GM04503 (cell line): ENCODE measurements around the gene VPS54.

Source experiments
- DNase-seq: peaks from one replicate; pipeline ENCODE4 v3.0.0-alpha.2; 2012; ENCODE audit warnings: low read depth

VPS54 gene

GRCh38 chr2:63898839-63899238 lies 120.4 kb downstream of the VPS54 start:
- DNase-seq = no peak

DNA sequence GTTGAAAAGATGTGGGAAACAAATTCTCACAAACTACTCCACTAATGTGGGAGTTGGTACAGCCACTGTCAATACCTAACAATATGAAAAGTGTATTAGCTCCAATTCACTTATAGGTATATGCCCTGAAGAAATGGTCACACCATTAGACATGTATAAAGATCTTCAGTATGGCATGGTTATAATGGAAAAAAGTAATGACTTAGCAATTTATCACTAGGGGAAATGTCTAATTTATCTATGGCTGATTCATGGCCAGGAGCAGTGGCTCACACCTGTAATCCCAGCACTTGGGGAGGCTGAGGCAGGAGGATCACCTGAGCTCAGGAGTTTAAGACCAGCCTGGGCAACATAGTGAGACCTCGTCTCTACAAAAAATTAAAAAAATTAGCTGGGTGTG lies 125.1 kb downstream of the VPS54 start:
- no peak for DNase-seq

DNA sequence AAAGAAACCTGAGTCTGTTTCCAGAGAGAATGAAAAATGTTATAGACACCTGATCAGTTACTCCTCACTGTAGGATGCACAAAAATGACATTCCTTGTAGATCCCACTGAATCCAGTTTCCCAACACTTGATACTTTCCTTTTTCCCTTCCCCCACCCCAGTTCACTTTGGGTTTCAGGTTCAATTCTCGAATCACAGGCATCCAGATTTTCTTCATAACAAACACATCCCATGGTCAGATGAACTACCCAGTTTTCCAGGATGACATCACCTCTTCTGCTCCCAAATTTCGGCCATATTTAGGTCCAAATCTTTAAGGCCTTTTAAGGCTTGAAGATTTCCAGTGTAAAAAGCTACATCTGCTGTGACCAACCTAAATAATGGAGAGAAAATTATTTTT lies 126.1 kb downstream of the VPS54 start:
- no peak for DNase-seq

- no peak for DNase-seq
These were observed 127.7 kb downstream of the VPS54 start for GRCh38 chr2:63891488-63892030.

- DNase-seq = no peak
These were observed 128.6 kb downstream of the VPS54 start for GRCh38 chr2:63890678-63891077.

GRCh38 chr2:63888490-63889402 lies 130.5 kb downstream of the VPS54 start:
- DNase-seq = no peak

DNA sequence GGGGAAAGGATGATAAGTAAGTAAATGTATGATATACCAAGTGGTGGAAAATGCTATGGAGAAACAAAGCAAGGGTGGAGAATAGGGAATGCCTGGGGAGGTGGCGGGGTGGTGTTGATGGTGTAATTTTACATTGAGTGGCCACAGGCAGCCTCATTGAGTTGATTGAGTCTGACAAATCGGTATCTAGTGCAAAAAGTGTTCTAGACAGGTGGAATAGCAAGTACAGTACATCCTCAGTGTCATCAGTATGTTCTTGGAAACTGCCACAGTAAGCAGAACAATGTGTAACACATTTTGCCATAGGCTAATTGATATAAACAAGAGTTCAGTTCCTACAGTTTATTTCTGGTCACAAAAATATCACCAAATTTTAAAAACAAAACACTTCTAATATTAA lies 131.2 kb downstream of the VPS54 start:
- DNase-seq = no peak

GRCh38 chr2:63886445-63886844 lies 132.8 kb downstream of the VPS54 start:
- no peak for DNase-seq

GRCh38 chr2:63882395-63883105 lies 136.7 kb downstream of the VPS54 start:
- no peak for DNase-seq

DNA sequence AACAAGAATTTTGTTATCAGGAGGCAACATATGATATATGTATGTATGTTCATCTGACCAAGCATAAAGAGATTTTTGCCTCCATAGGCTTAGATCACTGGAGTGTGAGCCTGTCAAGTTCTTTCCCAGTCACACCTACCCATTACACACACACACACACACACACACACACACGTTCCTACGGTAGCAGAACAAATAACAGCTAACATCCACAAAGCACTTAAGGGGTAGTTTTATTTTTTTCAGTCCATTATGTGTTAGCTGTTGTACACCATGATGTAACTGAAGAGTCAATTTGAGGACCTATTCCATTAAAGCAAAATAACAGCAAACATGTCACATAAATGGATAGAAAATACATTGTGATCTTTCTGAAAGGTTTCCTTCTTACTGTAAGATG lies 138.0 kb downstream of the VPS54 start:
- no peak for DNase-seq

GRCh38 chr2:63880625-63881024 lies 138.6 kb downstream of the VPS54 start:
- DNase-seq = no peak

DNA sequence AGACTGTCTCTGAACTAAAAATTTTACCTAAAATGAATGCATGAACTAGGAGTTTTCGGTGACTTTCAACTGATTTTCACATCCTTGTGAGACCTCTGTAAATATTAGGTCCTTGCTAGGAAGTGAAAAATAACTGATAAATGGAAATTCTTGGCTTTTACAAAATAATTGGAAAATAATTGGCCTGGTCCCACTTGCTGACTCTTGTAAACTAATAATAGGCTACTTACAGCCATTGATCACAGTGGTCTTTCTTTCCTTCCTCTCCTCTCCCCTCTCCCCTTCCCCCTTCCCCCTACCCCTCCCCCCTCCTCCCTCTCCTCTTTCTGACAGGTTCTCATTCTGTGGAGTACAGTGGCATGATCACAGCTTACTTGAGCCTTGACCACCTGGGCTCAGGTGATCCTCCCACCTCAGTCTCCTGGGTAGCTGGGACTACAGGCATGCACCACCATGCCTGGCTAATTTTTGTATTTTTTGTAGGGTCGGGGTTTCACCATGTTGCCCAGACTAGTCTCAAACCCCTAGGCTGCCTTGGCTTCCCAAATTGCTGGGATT lies 139.3 kb downstream of the VPS54 start:
- DNase-seq = no peak

DNA sequence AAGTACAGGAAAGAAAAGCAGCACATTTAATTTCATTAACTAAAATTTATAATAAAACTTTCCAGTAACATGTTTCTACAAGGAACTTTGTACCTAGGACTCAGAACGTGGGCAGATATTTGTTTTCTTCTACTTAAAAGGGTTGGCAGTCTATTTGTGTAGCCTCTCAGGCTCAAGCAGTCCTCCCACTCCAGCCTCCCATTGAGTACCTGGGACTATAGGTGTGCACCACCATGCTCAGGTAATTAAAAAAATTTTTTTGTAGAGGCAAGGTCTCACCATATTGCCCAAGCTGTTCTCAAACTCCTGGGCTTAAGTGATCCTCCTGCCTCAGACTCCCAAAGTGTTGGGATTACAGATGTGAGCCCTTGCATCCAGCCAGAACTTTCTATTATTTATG lies 140.7 kb downstream of the VPS54 start:
- no peak for DNase-seq

- no peak for DNase-seq
These were observed 142.9 kb downstream of the VPS54 start for GRCh38 chr2:63876311-63876710.

DNA sequence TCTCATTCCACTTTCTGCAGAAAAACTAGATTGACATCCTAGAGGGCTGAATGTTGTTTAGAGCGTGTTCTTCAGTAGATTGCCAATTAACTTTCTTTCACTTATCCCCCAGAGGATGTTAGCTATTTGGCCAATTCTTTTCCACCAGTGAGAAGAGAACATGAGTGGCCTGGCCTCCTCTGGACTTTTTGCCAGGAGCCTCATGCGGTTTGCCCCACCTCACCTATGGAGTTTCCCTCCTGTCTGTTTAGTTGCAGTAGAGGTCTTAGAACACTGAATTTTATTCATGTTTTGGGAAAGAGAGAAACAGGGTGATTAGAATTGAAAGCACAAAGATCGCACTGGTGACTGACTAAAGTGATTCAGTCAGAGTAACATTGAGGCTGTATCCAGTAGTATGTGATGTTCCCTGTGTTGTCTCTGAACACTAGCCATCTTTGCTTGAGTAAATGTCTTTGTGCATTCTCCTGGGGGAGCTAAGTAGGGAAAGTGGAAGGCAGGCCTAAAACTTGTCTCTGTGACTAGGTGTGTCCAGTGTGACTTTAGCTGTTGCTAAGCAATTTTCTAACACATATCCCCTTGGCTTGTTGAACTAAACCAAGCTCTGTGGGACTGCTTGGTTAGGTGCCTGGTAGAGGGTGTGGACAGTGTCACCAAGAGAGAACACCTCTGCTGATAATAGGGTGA lies 143.5 kb downstream of the VPS54 start:
- no peak for DNase-seq

DNA sequence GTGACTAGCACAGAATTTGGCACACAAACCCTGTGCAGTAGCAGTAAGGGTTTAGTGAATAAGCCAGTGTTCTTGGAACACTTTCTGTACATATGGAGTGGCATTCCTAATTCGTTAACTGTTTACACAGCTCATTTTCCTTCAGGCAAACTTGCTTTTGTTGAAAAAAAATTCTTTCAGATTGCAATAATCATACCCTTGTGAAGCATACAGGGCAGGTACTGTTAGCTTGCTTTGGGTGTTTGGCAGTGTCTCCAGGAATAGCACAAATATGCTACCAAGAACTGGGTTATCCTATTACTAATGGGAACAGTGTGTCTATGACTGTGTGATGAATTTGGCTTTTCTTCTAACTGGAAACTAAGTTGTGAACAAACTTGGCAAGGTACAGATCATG lies 144.1 kb downstream of the VPS54 start:
- DNase-seq = no peak

DNA sequence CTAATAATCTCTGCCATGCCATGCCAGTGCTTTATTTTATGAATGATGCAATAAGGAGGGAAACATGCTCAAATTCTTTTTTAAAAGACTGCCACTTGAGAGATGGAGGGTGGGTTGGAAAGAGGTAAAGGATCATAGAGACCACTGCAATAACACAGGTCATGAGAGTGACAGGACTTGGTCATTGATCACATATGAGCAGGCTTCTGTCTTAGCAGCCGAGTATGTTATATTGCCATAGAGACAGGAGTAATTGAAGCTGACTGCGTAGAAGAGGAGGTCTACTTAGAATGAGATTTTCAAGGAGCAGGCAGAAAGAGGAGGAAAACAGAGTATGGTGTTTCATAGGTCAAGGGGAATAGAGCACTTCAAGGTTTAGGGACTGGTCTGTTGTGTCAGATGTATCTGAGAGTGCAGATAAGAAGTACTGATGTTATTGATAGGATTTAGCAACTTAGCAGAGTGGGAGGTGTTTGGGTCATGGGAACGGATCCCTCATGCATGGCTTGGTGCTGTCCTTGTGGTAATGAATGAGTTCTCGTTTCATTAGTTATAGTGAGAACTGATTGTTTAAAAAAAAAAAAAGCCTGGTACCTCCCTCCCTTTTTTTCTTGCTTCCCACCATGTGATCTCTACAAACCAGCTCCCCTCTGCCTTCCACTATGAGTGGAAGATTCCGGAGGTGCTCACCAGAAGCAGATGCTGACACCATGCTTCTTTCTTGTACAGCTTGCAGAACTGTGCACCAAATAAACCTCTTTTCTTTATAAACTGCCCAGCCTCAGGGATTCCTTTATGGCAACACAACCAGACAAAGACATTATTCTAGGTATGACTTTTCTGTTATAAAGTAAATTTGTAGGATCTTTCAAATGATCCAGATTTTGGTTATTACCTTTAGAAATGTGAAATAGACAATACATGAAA lies 144.8 kb downstream of the VPS54 start:
- DNase-seq = no peak

- no peak for DNase-seq
These were observed 146.5 kb downstream of the VPS54 start for GRCh38 chr2:63872571-63873328.

GRCh38 chr2:63871864-63872263 lies 147.4 kb downstream of the VPS54 start:
- DNase-seq = no peak

DNA sequence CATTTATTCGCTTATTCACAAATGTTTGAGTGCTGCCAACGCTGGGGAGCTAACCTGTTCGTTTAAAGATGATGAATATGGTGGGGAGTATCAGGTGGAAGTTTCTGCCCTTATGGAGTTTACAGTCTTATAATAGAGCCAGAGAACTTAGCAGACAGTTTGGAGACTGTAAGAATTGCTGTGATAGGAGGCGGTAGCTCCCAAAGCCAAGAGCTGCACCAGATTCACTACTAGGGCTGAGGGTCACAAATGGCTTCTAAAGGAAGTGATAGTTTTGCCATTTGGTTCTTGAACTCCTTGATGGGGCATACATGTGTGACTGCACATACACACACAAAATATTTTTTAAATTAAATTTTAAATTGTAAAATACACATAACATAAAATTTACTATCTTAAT lies 148.5 kb downstream of the VPS54 start:
- no peak for DNase-seq
